Common myeloid progenitor, CD34-positive (primary cell): ENCODE results near the gene EXOSC6.
A peak's percentile ranks its signal among the peaks of the same experiment; 100 is the strongest.
"Not testable (repeated sequence)": the region's sequence is repeated elsewhere in the genome, so short reads cannot be mapped to it uniquely, and the experiment has no call there.

Source experiments
- CTCF ChIA-PET: fragments of 350-600 bp; sonication (Branson Sonifier 250); formaldehyde crosslinking; loops from one replicate; lab custom pipeline; 2021; ENCODE audit warnings: antibody characterized with exemption; lab: Charles Lee
- POLR2A ChIA-PET: fragments of 350-600 bp; sonication (Branson Sonifier 250); formaldehyde crosslinking; loops from one replicate; lab custom pipeline; 2021; ENCODE audit warnings: antibody characterized with exemption; lab: Charles Lee
- DNase-seq, 3 donors: peaks; one replicate each; pipeline versions ENCODE4 v3.0.0 to v3.0.0-alpha.2; 2013
- H3K27ac ChIP-seq, 2 experiments: 1 replicate in 1 of 2; 2 replicates in 1 of 2; pipeline ENCODE4 v1.7.0; 2013; ENCODE audit warnings: inconsistent platforms in 2 of 2, low read length in 2 of 2, mild to moderate bottlenecking in 2 of 2, low read depth in 1 of 2, moderate library complexity in 1 of 2; ENCODE audit not compliant: severe bottlenecking in 2 of 2, insufficient read depth in 1 of 2, poor library complexity in 1 of 2
- H3K27me3 ChIP-seq, 5 experiments: replicated peaks in 2 of 5; 1 replicate in 3 of 5; 2 replicates in 2 of 5; pipeline versions ENCODE4 v1.6.1 to v1.7.0; 2013; ENCODE audit warnings: low read length in 4 of 5, mild to moderate bottlenecking in 2 of 5, moderate library complexity in 2 of 5, inconsistent platforms in 1 of 5; ENCODE audit not compliant: insufficient read depth in 5 of 5, control insufficient read depth in 4 of 5
- H3K36me3 ChIP-seq, 4 experiments: 1 replicate in 2 of 4; 2 replicates in 2 of 4; pipeline versions ENCODE4 v1.6.1 to v1.7.0; 2013; ENCODE audit warnings: low read length in 3 of 4, control low read depth in 1 of 4, mild to moderate bottlenecking in 1 of 4; ENCODE audit not compliant: control insufficient read depth in 4 of 4, insufficient read depth in 4 of 4
- H3K4me1 ChIP-seq, 4 experiments: 1 replicate in 3 of 4; 2 replicates in 1 of 4; pipeline versions ENCODE4 v1.6.1 to v1.7.1; 2013; ENCODE audit warnings: low read length in 3 of 4, mild to moderate bottlenecking in 3 of 4, control low read depth in 1 of 4, inconsistent platforms in 1 of 4, moderate library complexity in 1 of 4; ENCODE audit not compliant: control insufficient read depth in 4 of 4, insufficient read depth in 4 of 4; ENCODE audit errors: control extremely low read depth in 1 of 4
- H3K4me3 ChIP-seq, 7 experiments: 1 replicate in 4 of 7; 2 replicates in 3 of 7; pipeline versions ENCODE4 v1.5.1 to v1.7.0; 2013; ENCODE audit warnings: mild to moderate bottlenecking in 7 of 7, low read length in 6 of 7, moderate library complexity in 6 of 7, inconsistent platforms in 2 of 7, low read depth in 2 of 7, control low read depth in 1 of 7; ENCODE audit not compliant: insufficient read depth in 4 of 7, control insufficient read depth in 1 of 7; ENCODE audit errors: extremely low read depth in 1 of 7
- H3K9me3 ChIP-seq, 5 experiments: 1 replicate in 4 of 5; 2 replicates in 1 of 5; pipeline versions ENCODE4 v1.6.1 to v1.7.1; 2013; ENCODE audit warnings: low read length in 4 of 5, mild to moderate bottlenecking in 2 of 5, inconsistent platforms in 1 of 5, low read depth in 1 of 5, moderate library complexity in 1 of 5; ENCODE audit not compliant: control insufficient read depth in 4 of 5, insufficient read depth in 2 of 5; ENCODE audit errors: control extremely low read depth in 1 of 5
- WGBS: methylation state at CpG from one replicate; pipeline ENCODE4 v1.1.5; 2013; ENCODE audit not compliant: insufficient coverage; 5-methylcytosine and 5-hydroxymethylcytosine counted together

The EXOSC6 gene

GRCh38 chr16:70200063-70200462 is 51.7 kb downstream of the EXOSC6 start:
- H3K4me3 ChIP-seq, H3K36me3 ChIP-seq, H3K9me3 ChIP-seq, POLR2A ChIA-PET, H3K27ac ChIP-seq, DNase-seq, H3K27me3 ChIP-seq, CTCF ChIA-PET: not testable (repeated sequence)
- WGBS: 80% methylated on average over 1 of the region's 8 CpGs
- peaks cover 0 to 23% (median 4%) of the 10 kb centered on the region in 4 experiments for H3K4me1 ChIP-seq

GRCh38 chr16:70199170-70199569 is 52.6 kb downstream of the EXOSC6 start:
- peaks cover 0 to 23% (median 4%) of the 10 kb centered on the region in 4 experiments for H3K4me1 ChIP-seq
- POLR2A ChIA-PET, CTCF ChIA-PET, H3K4me3 ChIP-seq, DNase-seq, H3K27me3 ChIP-seq, H3K27ac ChIP-seq, H3K36me3 ChIP-seq, H3K9me3 ChIP-seq: not testable (repeated sequence)
- 84% methylated on average over 4 of the region's 9 CpGs for WGBS

GRCh38 chr16:70198666-70199065 is 53.1 kb downstream of the EXOSC6 start:
- H3K36me3 ChIP-seq, POLR2A ChIA-PET, H3K27me3 ChIP-seq, CTCF ChIA-PET, H3K4me3 ChIP-seq, H3K9me3 ChIP-seq, H3K27ac ChIP-seq: not testable (repeated sequence)
- 44% methylated on average over 1 of the region's 3 CpGs for WGBS
- DNase-seq: peak in 1 of 3 donors; percentile 10
- H3K4me1 ChIP-seq: peaks cover 0 to 23% (median 4%) of the 10 kb centered on the region in 4 experiments

- CTCF ChIA-PET: not testable (repeated sequence)
These were observed 53.5 kb downstream of the EXOSC6 start for GRCh38 chr16:70198230-70198629.

GRCh38 chr16:70197611-70198010 is 54.1 kb downstream of the EXOSC6 start:
- H3K27ac ChIP-seq, POLR2A ChIA-PET, H3K27me3 ChIP-seq, CTCF ChIA-PET, H3K9me3 ChIP-seq, H3K4me3 ChIP-seq, H3K36me3 ChIP-seq: not testable (repeated sequence)
- H3K4me1 ChIP-seq: peaks cover 0 to 23% (median 4%) of the 10 kb centered on the region in 4 experiments
- WGBS: 0% methylated on average over 1 of the region's 7 CpGs
- DNase-seq: peak; percentile 25 to 84 (median 63)

More at GRCh38 chr16:70198230-70198629, 53.5 kb downstream of the EXOSC6 start:
- H3K4me3 ChIP-seq, H3K36me3 ChIP-seq, POLR2A ChIA-PET, H3K27ac ChIP-seq, H3K9me3 ChIP-seq, H3K27me3 ChIP-seq: not testable (repeated sequence)
- peaks cover 0 to 23% (median 4%) of the 10 kb centered on the region in 4 experiments for H3K4me1 ChIP-seq
- WGBS: 68% methylated on average over 9 of the region's 9 CpGs
- peak in 1 of 3 donors; percentile 9 for DNase-seq
